ENCODE data around the gene UHMK1. TPM values are rescaled to one million over a fixed set of nuclear protein-coding genes. Genes with fewer than 3 reads are reported as not detected.
A peak's percentile ranks its signal among the peaks of the same experiment; 100 is the strongest.

The UHMK1 gene
- total RNA-seq, 2 experiments from 2014 or later, result 44.7 to 45.6 TPM

DNA sequence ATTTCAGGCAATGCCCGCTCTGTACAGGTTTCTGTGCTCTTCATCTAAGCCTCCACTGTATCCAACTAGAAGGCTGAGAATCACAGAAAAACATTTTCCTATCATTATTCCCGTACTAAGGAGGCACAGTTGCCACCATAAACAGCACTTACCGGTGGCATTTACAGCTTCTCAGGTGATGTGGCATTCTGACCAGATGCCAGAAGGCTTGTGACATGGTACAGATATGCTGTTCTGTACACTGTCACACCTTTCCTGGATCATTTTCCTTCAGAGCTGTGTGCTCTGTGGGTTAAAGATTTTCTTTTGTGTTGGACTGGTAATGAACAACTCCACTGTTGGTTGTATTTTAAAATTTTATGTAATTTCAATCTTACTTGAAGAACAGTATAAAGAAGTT lies 59.9 kb downstream of the UHMK1 start:
- CTCF ChIA-PET, result no interaction called here
- no peak overlapping the region for H3K27ac Mint-ChIP-seq
- intact Hi-C loops (cut with micrococcal nuclease), result no loop called here

DNA sequence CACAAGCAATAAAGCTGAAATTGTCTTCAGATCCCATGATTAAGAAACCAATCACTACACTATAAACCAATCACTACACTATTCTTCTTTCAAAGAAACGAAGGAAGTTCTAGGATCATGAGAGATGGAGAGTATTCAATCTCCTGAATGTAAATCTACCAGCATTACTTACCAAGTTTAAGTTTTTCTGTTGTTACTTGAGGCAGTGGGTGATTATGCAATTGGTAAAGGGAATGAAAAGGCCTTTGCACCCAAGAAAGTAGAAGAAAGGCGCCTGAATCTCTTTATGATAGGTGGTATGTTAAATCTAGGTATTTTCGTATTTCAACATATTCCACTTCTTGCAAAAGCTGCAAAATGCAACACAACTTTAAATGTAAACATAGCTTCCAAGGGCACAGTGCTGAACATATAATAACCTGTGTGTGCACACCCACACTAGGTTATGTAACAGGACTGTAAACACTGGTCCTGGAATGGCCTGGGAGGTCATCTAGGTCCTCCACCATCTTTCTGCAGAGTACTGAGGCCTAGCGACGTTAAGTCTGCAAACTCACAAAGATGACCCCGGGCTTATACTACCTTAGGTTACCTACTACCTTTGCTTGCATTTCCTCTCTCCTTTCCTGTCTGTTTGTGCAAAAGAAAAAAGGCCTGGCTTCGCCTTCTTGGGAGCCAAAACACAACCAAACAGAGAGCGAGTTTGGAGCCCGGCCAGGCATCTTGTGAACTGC lies 62.9 kb downstream of the UHMK1 start:
- H3K9me3 Mint-ChIP-seq, result no peaks in the 10 kb centered on the region
- H3K36me3 Mint-ChIP-seq (ENCODE audit: low read depth), result no peaks in the 10 kb centered on the region
- peak overlapping the region; percentile 91 for H3K4me3 Mint-ChIP-seq
- H3K27ac Mint-ChIP-seq, result peak overlapping the region; percentile 95
- TF ChIP-seq, protein P1, sequence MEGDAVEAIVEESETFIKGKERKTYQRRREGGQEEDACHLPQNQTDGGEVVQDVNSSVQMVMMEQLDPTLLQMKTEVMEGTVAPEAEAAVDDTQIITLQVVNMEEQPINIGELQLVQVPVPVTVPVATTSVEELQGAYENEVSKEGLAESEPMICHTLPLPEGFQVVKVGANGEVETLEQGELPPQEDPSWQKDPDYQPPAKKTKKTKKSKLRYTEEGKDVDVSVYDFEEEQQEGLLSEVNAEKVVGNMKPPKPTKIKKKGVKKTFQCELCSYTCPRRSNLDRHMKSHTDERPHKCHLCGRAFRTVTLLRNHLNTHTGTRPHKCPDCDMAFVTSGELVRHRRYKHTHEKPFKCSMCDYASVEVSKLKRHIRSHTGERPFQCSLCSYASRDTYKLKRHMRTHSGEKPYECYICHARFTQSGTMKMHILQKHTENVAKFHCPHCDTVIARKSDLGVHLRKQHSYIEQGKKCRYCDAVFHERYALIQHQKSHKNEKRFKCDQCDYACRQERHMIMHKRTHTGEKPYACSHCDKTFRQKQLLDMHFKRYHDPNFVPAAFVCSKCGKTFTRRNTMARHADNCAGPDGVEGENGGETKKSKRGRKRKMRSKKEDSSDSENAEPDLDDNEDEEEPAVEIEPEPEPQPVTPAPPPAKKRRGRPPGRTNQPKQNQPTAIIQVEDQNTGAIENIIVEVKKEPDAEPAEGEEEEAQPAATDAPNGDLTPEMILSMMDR (IDR thresholded peaks at IDR 0.05), result no peak
- ChIA-PET CTCF (interaction anchor here (0.9 kb wide), 1 partner anchor 60 kb away, joined by 3 read pairs; no protein-coding TSS in a partner anchor), POLR2A (interaction anchor here (0.7 to 1.5 kb wide), 2 partner anchors 14 to 17 kb away, joined by 3 to 4 read pairs; no protein-coding TSS in a partner anchor)
- intact Hi-C loops (cut with micrococcal nuclease), result loop anchor here (5.0 kb wide), 1 partner anchor 63 kb away; the partner anchor contains the start of gene UHMK1
- no peaks in the 10 kb centered on the region for H3K27me3 Mint-ChIP-seq
- H3K4me1 Mint-ChIP-seq (ENCODE audit: low read depth), result peaks cover 40% of the 10 kb centered on the region
- no peak for ATAC-seq
- peak; percentile 36 for DNase-seq

More for the DNA sequence above, 59.9 kb downstream of the UHMK1 start:
- peaks cover 13% of the 10 kb centered on the region for H3K4me1 Mint-ChIP-seq (ENCODE audit: low read depth)
- DNase-seq (no peak), ATAC-seq (no peak)
- TF ChIP-seq, protein P1 (IDR thresholded peaks at IDR 0.05), result no peak
- H3K9me3 Mint-ChIP-seq, result no peaks in the 10 kb centered on the region
- no peaks in the 10 kb centered on the region for H3K36me3 Mint-ChIP-seq (ENCODE audit: low read depth)
- no peaks in the 10 kb centered on the region for H3K27me3 Mint-ChIP-seq
- POLR2A ChIA-PET, result interaction anchor here (1.5 kb wide), 1 partner anchor 16 kb away, joined by 4 read pairs; no protein-coding TSS in a partner anchor
- H3K4me3 Mint-ChIP-seq, result no peak overlapping the region

DNA sequence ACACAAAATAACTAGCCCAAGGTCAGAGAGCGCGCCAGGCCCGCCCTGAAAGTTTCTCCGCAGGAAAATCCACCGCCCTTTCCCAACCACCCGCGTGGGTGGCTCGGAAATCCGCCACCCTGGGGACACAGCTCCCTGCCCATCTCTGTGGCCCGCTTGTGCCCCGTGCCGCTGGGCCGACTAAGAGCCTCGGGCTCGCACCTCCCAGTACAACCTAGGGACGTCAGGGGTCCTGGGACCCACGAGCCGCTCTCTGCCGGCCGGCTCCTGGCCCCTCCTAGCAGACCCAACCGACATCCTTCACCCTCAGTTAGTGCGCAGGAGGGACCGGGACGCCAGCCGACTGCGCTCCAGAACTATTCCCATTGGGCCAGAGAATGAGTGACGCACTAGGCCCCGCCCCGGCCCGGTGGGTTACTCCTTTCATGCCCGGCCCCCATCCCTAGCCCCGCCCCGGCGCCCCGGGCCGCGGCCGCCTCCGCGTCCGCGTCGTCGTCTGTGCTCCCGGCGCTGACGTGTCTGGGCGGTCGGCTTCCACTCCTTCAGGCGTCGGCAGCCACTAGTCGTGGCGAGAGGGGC lies 63.5 kb downstream of the UHMK1 start:
- POLR2A ChIA-PET, result interaction anchor here (0.7 to 1.5 kb wide), 2 partner anchors 14 to 17 kb away, joined by 3 to 4 read pairs; no protein-coding TSS in a partner anchor
- no peaks in the 10 kb centered on the region for H3K27me3 Mint-ChIP-seq
- H3K4me1 Mint-ChIP-seq (ENCODE audit: low read depth), result peaks cover 42% of the 10 kb centered on the region
- no peaks in the 10 kb centered on the region for H3K9me3 Mint-ChIP-seq
- intact Hi-C loops (cut with micrococcal nuclease), result loop anchor here (5.0 kb wide), 1 partner anchor 64 kb away; the partner anchor contains the start of gene UHMK1
- DNase-seq (peak; percentile 99), ATAC-seq (peak; percentile 96)
- H3K27ac Mint-ChIP-seq, result peak overlapping the region; percentile 95
- peak overlapping the region; percentile 91 for H3K4me3 Mint-ChIP-seq
- CTCF ChIA-PET, result interaction anchor here (0.9 kb wide), 1 partner anchor 61 kb away, joined by 3 read pairs; no protein-coding TSS in a partner anchor
- peaks cover 6% of the 10 kb centered on the region for H3K36me3 Mint-ChIP-seq (ENCODE audit: low read depth)
- TF ChIP-seq, protein P1 (IDR thresholded peaks at IDR 0.05), result no peak

DNA sequence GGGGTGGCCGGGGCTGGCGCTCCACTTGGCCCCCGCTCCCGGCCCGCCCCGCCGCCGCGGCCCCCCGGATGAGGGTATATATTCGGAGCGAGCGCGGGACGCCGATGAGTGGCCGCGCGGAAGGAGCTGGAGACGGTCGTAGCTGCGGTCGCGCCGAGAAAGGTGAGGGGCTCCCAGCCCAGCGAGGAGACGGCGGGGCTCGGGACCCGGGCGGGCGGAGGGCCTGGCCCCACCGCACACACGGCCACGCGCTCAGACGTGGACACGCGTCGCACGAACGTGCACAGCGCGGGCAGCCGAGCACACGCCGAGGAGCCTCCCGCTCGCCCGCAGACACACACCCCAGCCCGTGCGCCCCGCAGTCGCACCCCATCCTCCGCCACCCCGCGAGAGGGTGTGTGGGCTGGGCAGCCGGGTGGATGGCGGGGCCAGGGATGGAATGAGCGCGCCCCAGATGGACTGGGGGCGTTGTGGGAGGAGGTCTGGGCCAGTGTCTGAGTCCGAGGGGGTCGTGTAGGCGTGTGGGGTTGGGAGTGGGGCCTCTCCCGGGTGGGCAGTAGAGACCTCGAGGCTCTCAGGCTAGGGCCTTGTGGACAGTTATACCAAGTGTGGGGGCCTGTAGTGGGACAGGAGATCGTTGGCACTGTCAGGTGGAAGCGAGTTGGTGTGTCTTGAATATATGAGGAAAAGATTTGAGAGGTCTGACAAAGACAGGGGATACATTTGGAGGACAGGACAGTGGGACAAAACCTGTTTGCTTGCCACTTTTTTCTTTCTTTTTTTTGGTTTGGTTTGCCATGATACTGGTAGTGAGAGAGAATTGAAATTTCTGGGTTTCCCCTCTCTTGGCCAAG lies 64.2 kb downstream of the UHMK1 start, which contains the start of gene UAP1:
UAP1 (plus strand) TSS at position 107 of the 854 bp plus-strand sequence. CDS start 4,347 bp downstream, outside the sequence.
- peak within 1 kb of the TSS; percentile 95 for H3K27ac Mint-ChIP-seq
- no peak for DNase-seq
- H3K4me1 Mint-ChIP-seq (ENCODE audit: low read depth), result peaks cover 43% of the 10 kb centered on the region
- POLR2A ChIA-PET, result interaction anchor here (0.7 kb wide), 1 partner anchor 16 kb away, joined by 4 read pairs; no protein-coding TSS in a partner anchor
- intact Hi-C loops (cut with micrococcal nuclease), result loop anchor here (5.0 kb wide), 1 partner anchor 65 kb away; the partner anchor contains the start of gene UHMK1
- peak; percentile 21 for ATAC-seq
- CTCF ChIA-PET, result interaction anchor here (0.6 kb wide), 1 partner anchor 16 kb away, joined by 3 read pairs; no protein-coding TSS in a partner anchor
- H3K27me3 Mint-ChIP-seq, result no peaks in the 10 kb centered on the region
- no peaks in the 10 kb centered on the region for H3K9me3 Mint-ChIP-seq
- peaks cover 11% of the 10 kb centered on the region for H3K36me3 Mint-ChIP-seq (ENCODE audit: low read depth)
- peak within 1 kb of the TSS; percentile 91 for H3K4me3 Mint-ChIP-seq
- TF ChIP-seq, protein P1 (IDR thresholded peaks at IDR 0.05), result no peak
